H1 (cell line): Measurements from ENCODE around the gene ABHD8. TPM values are rescaled to one million over a fixed set of nuclear protein-coding genes. Genes with fewer than 3 reads are reported as not detected.

ENCODE experiments used
- CTCF ChIA-PET: fragments of 300-600 bp; sonication (Branson Sonifier 250); formaldehyde crosslinking; loops from one replicate; lab custom pipeline; 2021; ENCODE audit not compliant: partially characterized antibody; lab: Charles Lee
- POLR2A ChIA-PET: fragments of 300-600 bp; sonication (Branson Sonifier 250); formaldehyde crosslinking; loops from one replicate; lab custom pipeline; 2021; ENCODE audit warnings: inconsistent platforms; ENCODE audit not compliant: partially characterized antibody; lab: Charles Lee
- DNase-seq, 2 experiments: peaks; one replicate each; pipeline versions ENCODE4 v3.0.0 to v3.0.0-alpha.2; 2010 to 2022; ENCODE audit warnings: low spot score in 2 of 2, low read depth in 1 of 2, mixed read lengths in 1 of 2
- FAIRE-seq: peaks from 2 replicates; lab custom pipeline; 2011; peaks lifted over from hg19 to GRCh38; lab: Jason Lieb, UNC
- H2AFZ ChIP-seq: 2 replicates; pipeline ENCODE4 v1.8.1; 2012; ENCODE audit warnings: low read length, inconsistent platforms
- H2AK5ac ChIP-seq: 2 replicates; pipeline ENCODE4 v1.6.1; 2013; ENCODE audit warnings: low read depth, low read length
- H2BK120ac ChIP-seq: replicated peaks from 2 replicates; pipeline ENCODE3; 2013; ENCODE audit warnings: low read depth, low read length, inconsistent platforms
- H2BK12ac ChIP-seq: 2 replicates; pipeline ENCODE4 v1.6.1; 2013; ENCODE audit warnings: low read depth, low read length
- H2BK15ac ChIP-seq: 2 replicates; pipeline ENCODE4 v1.6.1; 2013; ENCODE audit warnings: low read length
- H2BK20ac ChIP-seq: 2 replicates; pipeline ENCODE4 v1.6.1; 2013; ENCODE audit warnings: low read length
- H2BK5ac ChIP-seq: 2 replicates; pipeline ENCODE4 v1.6.1; 2013; ENCODE audit warnings: low read depth, low read length
- H3K14ac ChIP-seq: 2 replicates; pipeline ENCODE4 v1.6.1; 2013; ENCODE audit warnings: inconsistent platforms; ENCODE audit not compliant: insufficient read length
- H3K18ac ChIP-seq: 2 replicates; pipeline ENCODE4 v1.6.1; 2013; ENCODE audit warnings: low read length; ENCODE audit errors: extremely low read depth
- H3K23ac ChIP-seq: 2 replicates; pipeline ENCODE4 v1.6.1; 2013; ENCODE audit warnings: inconsistent platforms; ENCODE audit not compliant: insufficient read length
- H3K23me2 ChIP-seq: 2 replicates; pipeline ENCODE4 v1.6.1; 2013; ENCODE audit warnings: low read depth, low read length
- H3K27ac ChIP-seq: 2 replicates; pipeline ENCODE4 v1.6.1; 2011; ENCODE audit warnings: low read depth, low read length, inconsistent platforms
- H3K27me3 ChIP-seq, 4 experiments: replicated peaks in 1 of 4; 1 replicate in 1 of 4; 2 replicates in 3 of 4; pipeline versions ENCODE4 v1.6.1 to v1.8.1; 2011 to 2013; ENCODE audit warnings: low read length in 3 of 4, mild to moderate bottlenecking in 3 of 4, inconsistent platforms in 2 of 4, mixed read lengths in 2 of 4, moderate library complexity in 1 of 4; ENCODE audit not compliant: control insufficient read depth in 3 of 4, insufficient read depth in 3 of 4; ENCODE audit errors: extremely low read depth in 1 of 4
- H3K36me3 ChIP-seq, 4 experiments: 2 replicates each; pipeline versions ENCODE4 v1.6.1 to v1.8.1; 2011 to 2013; ENCODE audit warnings: mild to moderate bottlenecking in 4 of 4, low read length in 3 of 4, moderate library complexity in 2 of 4, control low read depth in 1 of 4, inconsistent platforms in 1 of 4; ENCODE audit not compliant: insufficient read depth in 4 of 4, control insufficient read depth in 2 of 4
- H3K4ac ChIP-seq: replicated peaks from 2 replicates; pipeline ENCODE3; 2013; ENCODE audit warnings: low read length, low read depth, mixed read lengths, inconsistent platforms; ENCODE audit not compliant: insufficient read length
- H3K4me1 ChIP-seq, 4 experiments: replicated peaks in 1 of 4; 1 replicate in 1 of 4; 2 replicates in 3 of 4; pipeline versions ENCODE4 v1.6.1 to v1.8.1; 2011 to 2013; ENCODE audit warnings: low read length in 3 of 4, inconsistent platforms in 2 of 4, mixed read lengths in 1 of 4; ENCODE audit not compliant: insufficient read depth in 4 of 4, control insufficient read depth in 3 of 4
- H3K4me2 ChIP-seq, 2 experiments: 2 replicates each; pipeline versions ENCODE4 v1.6.1 to v1.8.1; 2011 to 2013; ENCODE audit warnings: low read depth in 2 of 2, low read length in 2 of 2, control low read depth in 1 of 2, inconsistent platforms in 1 of 2, mild to moderate bottlenecking in 1 of 2; ENCODE audit not compliant: insufficient read depth in 1 of 2
- H3K4me3 ChIP-seq, 4 experiments: fragments of 200-600, 300-600 bp in 1 of 4; sonication (generic), shearing (Covaris generic), sonication (Bioruptor Twin) in 1 of 4; 2 replicates each; pipeline versions ENCODE4 v1.5.1 to v1.8.1; 2011 to 2016; ENCODE audit warnings: low read length in 4 of 4, low read depth in 3 of 4, control low read depth in 2 of 4, inconsistent platforms in 2 of 4, mild to moderate bottlenecking in 2 of 4, mixed read lengths in 1 of 4, moderate library complexity in 1 of 4; ENCODE audit not compliant: insufficient read depth in 2 of 4; ENCODE audit errors: extremely low read depth in 1 of 4
- H3K56ac ChIP-seq: replicated peaks from 2 replicates; pipeline ENCODE3; 2013; ENCODE audit warnings: low read depth, mild to moderate bottlenecking, mixed read lengths, low read length, inconsistent platforms; ENCODE audit not compliant: insufficient read length
- H3K79me1 ChIP-seq: 2 replicates; pipeline ENCODE4 v1.6.1; 2013; ENCODE audit warnings: low read depth, low read length, control low read depth
- H3K79me2 ChIP-seq, 2 experiments: 2 replicates each; pipeline versions ENCODE4 v1.6.1 to v1.8.1; 2012 to 2013; ENCODE audit warnings: low read length in 2 of 2, mild to moderate bottlenecking in 2 of 2, inconsistent platforms in 1 of 2; ENCODE audit not compliant: insufficient read depth in 2 of 2, control insufficient read depth in 1 of 2
- H3K9ac ChIP-seq, 4 experiments: replicated peaks in 1 of 4; 1 replicate in 1 of 4; 2 replicates in 3 of 4; pipeline versions ENCODE4 v1.6.1 to v1.8.1; 2011 to 2013; ENCODE audit warnings: low read depth in 3 of 4, low read length in 3 of 4, control low read depth in 2 of 4, mild to moderate bottlenecking in 2 of 4, moderate library complexity in 2 of 4, inconsistent platforms in 1 of 4; ENCODE audit errors: extremely low read depth in 1 of 4
- H3K9me3 ChIP-seq, 2 experiments: 2 replicates each; pipeline versions ENCODE4 v1.6.1 to v1.8.1; 2012 to 2013; ENCODE audit warnings: mild to moderate bottlenecking in 2 of 2, moderate library complexity in 2 of 2, control low read depth in 1 of 2, inconsistent platforms in 1 of 2, low read depth in 1 of 2, low read length in 1 of 2, mixed read lengths in 1 of 2; ENCODE audit not compliant: insufficient read depth in 2 of 2
- H4K20me1 ChIP-seq, 2 experiments: replicated peaks in 1 of 2; 2 replicates each; pipeline versions ENCODE3 to v1.8.1; 2011 to 2013; ENCODE audit warnings: inconsistent platforms in 2 of 2, low read length in 2 of 2, mild to moderate bottlenecking in 1 of 2; ENCODE audit not compliant: insufficient read depth in 2 of 2, control insufficient read depth in 1 of 2
- H4K5ac ChIP-seq: 2 replicates; pipeline ENCODE4 v1.6.1; 2013; ENCODE audit warnings: low read length, low read depth, mixed read lengths, inconsistent platforms; ENCODE audit not compliant: insufficient read length
- H4K8ac ChIP-seq: 2 replicates; pipeline ENCODE4 v1.8.0; 2013; ENCODE audit warnings: mild to moderate bottlenecking, moderate library complexity, low read length, inconsistent platforms; ENCODE audit not compliant: insufficient read depth; ENCODE audit errors: extremely low read depth
- H4K91ac ChIP-seq: replicated peaks from 2 replicates; pipeline ENCODE3; 2013; ENCODE audit warnings: low read length, mixed read lengths, inconsistent platforms; ENCODE audit not compliant: insufficient read length
- ASH2L ChIP-seq: fragments of 200-600, 300-600 bp; sonication (generic); IDR thresholded peaks from one replicate; pipeline ENCODE4 v1.7.1; 2017; ENCODE audit warnings: low read length
- BCL11A ChIP-seq, 2 experiments: IDR thresholded peaks; one replicate each; pipeline ENCODE4 v1.6.1; 2011; ENCODE audit warnings: low read depth in 2 of 2, low read length in 2 of 2, mild to moderate bottlenecking in 2 of 2
- JUN ChIP-seq: IDR thresholded peaks from 2 replicates; pipeline ENCODE4 v1.6.1; 2011; ENCODE audit warnings: low read depth, mild to moderate bottlenecking, improper control_type of control experiment, low read length
- JUND ChIP-seq: IDR thresholded peaks from 2 replicates; pipeline ENCODE4 v1.6.1; 2011; ENCODE audit warnings: mild to moderate bottlenecking, improper control_type of control experiment, low read length
- KDM4A ChIP-seq: IDR thresholded peaks from one replicate; pipeline ENCODE4 v1.7.1; 2012; ENCODE audit warnings: low read depth, mild to moderate bottlenecking, moderate library complexity, low read length, inconsistent platforms; ENCODE audit not compliant: severe bottlenecking
- POLR2AphosphoS5 ChIP-seq: IDR thresholded peaks from 2 replicates; pipeline ENCODE4 v1.6.1; 2011; ENCODE audit warnings: low read depth, low read length
- RBBP5 ChIP-seq: IDR thresholded peaks from 2 replicates; pipeline ENCODE4 v1.7.1; 2012; ENCODE audit warnings: low read depth, mild to moderate bottlenecking, inconsistent platforms, low read length, moderate library complexity, borderline replicate concordance
- RXRA ChIP-seq: IDR thresholded peaks from 2 replicates; pipeline ENCODE4 v1.6.1; 2011; ENCODE audit warnings: low read depth, mild to moderate bottlenecking, low read length, moderate library complexity; ENCODE audit not compliant: insufficient read depth
- SP2 ChIP-seq: IDR thresholded peaks from 2 replicates; pipeline ENCODE4 v1.6.1; 2012; ENCODE audit warnings: mild to moderate bottlenecking, low read length, inconsistent platforms
- TAF1 ChIP-seq: IDR thresholded peaks from 2 replicates; pipeline ENCODE4 v1.6.1; 2011; ENCODE audit warnings: mild to moderate bottlenecking, low read depth, low read length
- TAF7 ChIP-seq: optimal IDR thresholded peaks from 2 replicates; pipeline ENCODE3; 2011; ENCODE audit warnings: low read depth, mild to moderate bottlenecking, inconsistent platforms, low read length, moderate library complexity, borderline replicate concordance
- YY1 ChIP-seq: IDR thresholded peaks from 2 replicates; pipeline ENCODE4 v1.6.1; 2011; ENCODE audit warnings: low read depth, mild to moderate bottlenecking, low read length
- WGBS, 2 experiments: shearing (Covaris generic) in 1 of 2; methylation state at CpG; one replicate each; pipeline versions ENCODE4 v1.1.6 to v1.1.7; 2013 to 2015; ENCODE audit warnings: low lambda C conversion rate in 2 of 2, mixed read lengths in 2 of 2, inconsistent platforms in 1 of 2, low coverage in 1 of 2, missing lambda C conversion rate in 1 of 2; ENCODE audit not compliant: insufficient replicate concordance in 2 of 2, insufficient coverage in 1 of 2, insufficient read length in 1 of 2; ENCODE audit errors: extremely low coverage in 1 of 2, missing lambda C conversion rate in 1 of 2; 5-methylcytosine and 5-hydroxymethylcytosine counted together
- polyA plus RNA-seq, 7 experiments: library from polyadenylated mRNA; depleted of rRNA in 3 of 7; stranded (reverse) in 5 of 7; unstranded in 2 of 7; fragments of >200 nt in 5 of 7; fragments of 200-250 nt in 2 of 7; gene quantifications; 1 replicate in 5 of 7; 2 replicates in 1 of 7; 4 replicates in 1 of 7; pipeline versions ENCODE4 v1.2.1 to v1.2.3, GENCODE V29; 2011 to 2013; ENCODE audit warnings: missing spikeins in 2 of 7, mixed read lengths in 2 of 7
- total RNA-seq: library from RNA; stranded (reverse); fragmentation: NEBNext Ultra II Directional; extraction: Animal tissue kit (Norgen Biotek cat#: 25700); gene quantifications from 2 replicates; pipeline ENCODE4 v1.2.1, GENCODE V29; 2021

The ABHD8 gene
- total and polyA plus RNA-seq, 2 of the 8 experiments (the other 6 are each of a cell fraction or from before 2014, with no cell fraction given) = 11.3 to 18.7 TPM

- peaks cover 0 to 16% (median 5%) of the 10 kb centered on the region in 4 experiments; a peak in 5 of 8 replicates for H3K36me3 ChIP-seq
- H3K9me3 ChIP-seq = peaks cover 0 to 3% of the 10 kb centered on the region in 2 experiments; a peak in 1 of 4 replicates
- H3K9ac ChIP-seq = peak overlapping the region; percentile 2 to 63 (median 49)
- H3K23me2 ChIP-seq = peaks cover 7% of the 10 kb centered on the region
- peak overlapping the region; percentile 54 to 78 (median 58) for H3K4me3 ChIP-seq
- no peak overlapping the region for H2AFZ ChIP-seq
- 11% methylated on average over 26 of the region's 29 CpGs; no CpG with 5 or more reads in 1 of the 2 experiments for WGBS, 2 experiments
- H3K18ac ChIP-seq = peak overlapping the region; percentile 65
- H2BK12ac ChIP-seq = no peak overlapping the region
- H4K8ac ChIP-seq = no peak overlapping the region
- no peak overlapping the region for H2BK20ac ChIP-seq
- POLR2A ChIA-PET = interaction anchor here (0.6 to 18.5 kb wide), 6 partner anchors 11 to 99 kb away, joined by 3 to 329 read pairs (median 5); partner anchors contain the start of genes ANO8 and USHBP1
- peak in 1 of 2 experiments; percentile 73 for DNase-seq
- peak overlapping the region; percentile 88 for H4K91ac ChIP-seq
- H3K27ac ChIP-seq = no peak overlapping the region
- H3K23ac ChIP-seq = no peak overlapping the region
- peaks cover 1 to 8% of the 10 kb centered on the region in 2 experiments for H4K20me1 ChIP-seq
- H3K79me1 ChIP-seq = peaks cover 4% of the 10 kb centered on the region
- CTCF ChIA-PET = interaction anchor here (0.8 to 3.0 kb wide), 3 partner anchors 10 to 97 kb away, joined by 3 to 29 read pairs (median 6); no protein-coding TSS in a partner anchor
- no peak overlapping the region for H3K56ac ChIP-seq
- H3K27me3 ChIP-seq = no peaks in the 10 kb centered on the region
- H2AK5ac ChIP-seq = no peak overlapping the region
- no peak overlapping the region for H2BK120ac ChIP-seq
- peaks cover 0 to 4% of the 10 kb centered on the region in 2 experiments; a peak in 1 of 4 replicates for H3K79me2 ChIP-seq
- H3K4me1 ChIP-seq = peaks cover 12 to 21% (median 14%) of the 10 kb centered on the region in 4 experiments
- H3K14ac ChIP-seq = no peak overlapping the region
- no peak overlapping the region for H2BK15ac ChIP-seq
- H4K5ac ChIP-seq = peak overlapping the region; percentile 47
- FAIRE-seq = no peak
- H3K4me2 ChIP-seq = peak overlapping the region; percentile 82 to 98
- H2BK5ac ChIP-seq = no peak overlapping the region; the same call in 1 of the 2 replicates
- H3K4ac ChIP-seq = peak overlapping the region; percentile 75
- TF ChIP-seq TAF7 (no peak), RBBP5 (peak; percentile 42; the same call in 1 of the 2 replicates), BCL11A (IDR thresholded peaks at IDR 0.05; ENCODE audit: low read depth in 2 of 2, low read length in 2 of 2) (no peak), JUND (no peak), POLR2AphosphoS5 (no peak), YY1 (no peak), ASH2L (no peak), KDM4A (peak; percentile 21), JUN (no peak), SP2 (no peak), TAF1 (no peak), RXRA (0 out of 2 replicates have a peak, but pooled peaks have one; percentile 21)
Measured at GRCh38 chr19:17302391-17303166, 646 bp downstream of the ABHD8 start.
